OCI-LY3 (cell line): ENCODE results near the gene MAP4K2.
A peak's percentile ranks its signal among the peaks of the same experiment; 100 is the strongest.

ENCODE experiments used
- H2AFZ ChIP-seq: fragments of 200-600, 300-600 bp; shearing (Covaris generic); 2 replicates; pipeline ENCODE4 v1.6.0; 2014; ENCODE audit warnings: antibody characterized with exemption, low read depth, low read length
- H3K27ac ChIP-seq: fragments of 200-600, 300-600 bp; sonication (generic); 2 replicates; pipeline ENCODE4 v1.5.1; 2014; ENCODE audit warnings: mild to moderate bottlenecking, low read length, moderate library complexity, mixed read lengths
- H3K27me3 ChIP-seq: fragments of 200-600, 300-600 bp; sonication (generic); 2 replicates; pipeline ENCODE4 v1.6.1; 2014; ENCODE audit warnings: low read depth, low read length, mixed read lengths
- H3K36me3 ChIP-seq: fragments of 200-600, 300-600 bp; sonication (generic); replicated peaks from 2 replicates; pipeline ENCODE3; 2014; ENCODE audit warnings: low read depth, low read length, mixed read lengths
- H3K4me1 ChIP-seq: fragments of 300-600, 200-600 bp; sonication (generic); 2 replicates; pipeline ENCODE4 v1.6.1; 2014; ENCODE audit warnings: low read length, mixed read lengths
- H3K4me2 ChIP-seq: fragments of 200-600, 300-600 bp; sonication (generic); 2 replicates; pipeline ENCODE4 v1.6.1; 2014; ENCODE audit warnings: low read length, mixed read lengths
- H3K4me3 ChIP-seq: fragments of 300-600, 200-600 bp; sonication (generic); 2 replicates; pipeline ENCODE4 v1.5.1; 2014; ENCODE audit warnings: antibody characterized with exemption, mild to moderate bottlenecking, low read length, moderate library complexity
- H3K79me2 ChIP-seq: fragments of 300-600, 200-600 bp; shearing (Covaris generic); 2 replicates; pipeline ENCODE4 v1.6.1; 2014; ENCODE audit warnings: mild to moderate bottlenecking, low read length, mixed read lengths
- H3K9ac ChIP-seq: fragments of 300-600, 200-600 bp; shearing (Covaris generic); 2 replicates; pipeline ENCODE4 v1.6.0; 2014; ENCODE audit warnings: mild to moderate bottlenecking, low read length, moderate library complexity
- H3K9me3 ChIP-seq: fragments of 200-600, 300-600 bp; shearing (Covaris generic); 2 replicates; pipeline ENCODE4 v1.6.1; 2014; ENCODE audit warnings: low read length, mixed read lengths; ENCODE audit not compliant: insufficient read depth
- H4K20me1 ChIP-seq: fragments of 200-600, 300-600 bp; sonication (generic); 2 replicates; pipeline ENCODE4 v1.6.1; 2016; ENCODE audit warnings: low read length, mixed read lengths; ENCODE audit not compliant: insufficient read depth
- EZH2phosphoT487 ChIP-seq: fragments of 200-600 bp; shearing (Covaris generic); IDR thresholded peaks from 2 replicates; pipeline ENCODE4 v1.6.1; 2018; ENCODE audit warnings: antibody characterized with exemption, mixed run types, low read depth
- TF ChIP-seq, protein P1 (sequence below): fragments of 200-600, 300-600 bp; sonication (generic); IDR thresholded peaks from 2 replicates; pipeline ENCODE4 v1.5.1; 2014; ENCODE audit warnings: antibody characterized with exemption, low read length, low read depth

Gene MAP4K2

DNA sequence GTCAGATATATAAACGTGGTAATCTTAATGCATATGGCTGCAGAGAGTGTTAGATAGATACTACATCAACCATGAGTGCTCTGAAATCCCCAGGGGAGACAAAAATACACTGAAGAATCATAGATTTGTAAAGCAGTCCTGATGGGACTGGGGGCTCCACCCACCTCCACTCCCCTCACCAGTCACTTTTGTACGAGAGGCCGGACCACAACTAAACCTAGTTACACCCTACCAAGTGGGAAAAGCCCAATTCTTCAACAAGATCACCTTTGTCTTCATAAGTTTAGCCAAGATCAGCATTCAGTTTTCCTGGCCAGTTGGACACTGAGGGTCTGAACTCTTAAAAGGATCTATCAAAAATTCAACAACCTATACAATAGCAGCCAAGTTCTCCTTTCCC, 26.1 kb downstream of the MAP4K2 start:
- Histone ChIP-seq H3K9me3 (no peaks in the 10 kb centered on the region), H3K4me1 (peaks cover 59% of the 10 kb centered on the region), H3K36me3 (peaks cover 56% of the 10 kb centered on the region), H3K27ac (peak overlapping the region; percentile 49), H2AFZ (no peak overlapping the region), H3K79me2 (peaks cover 69% of the 10 kb centered on the region), H3K27me3 (no peaks in the 10 kb centered on the region), H3K9ac (peak overlapping the region; percentile 85), H3K4me2 (peak overlapping the region; percentile 98), H3K4me3 (peak overlapping the region; percentile 91), H4K20me1 (peaks cover 53% of the 10 kb centered on the region)
- TF ChIP-seq EZH2phosphoT487, result no peak
- TF ChIP-seq, protein P1, sequence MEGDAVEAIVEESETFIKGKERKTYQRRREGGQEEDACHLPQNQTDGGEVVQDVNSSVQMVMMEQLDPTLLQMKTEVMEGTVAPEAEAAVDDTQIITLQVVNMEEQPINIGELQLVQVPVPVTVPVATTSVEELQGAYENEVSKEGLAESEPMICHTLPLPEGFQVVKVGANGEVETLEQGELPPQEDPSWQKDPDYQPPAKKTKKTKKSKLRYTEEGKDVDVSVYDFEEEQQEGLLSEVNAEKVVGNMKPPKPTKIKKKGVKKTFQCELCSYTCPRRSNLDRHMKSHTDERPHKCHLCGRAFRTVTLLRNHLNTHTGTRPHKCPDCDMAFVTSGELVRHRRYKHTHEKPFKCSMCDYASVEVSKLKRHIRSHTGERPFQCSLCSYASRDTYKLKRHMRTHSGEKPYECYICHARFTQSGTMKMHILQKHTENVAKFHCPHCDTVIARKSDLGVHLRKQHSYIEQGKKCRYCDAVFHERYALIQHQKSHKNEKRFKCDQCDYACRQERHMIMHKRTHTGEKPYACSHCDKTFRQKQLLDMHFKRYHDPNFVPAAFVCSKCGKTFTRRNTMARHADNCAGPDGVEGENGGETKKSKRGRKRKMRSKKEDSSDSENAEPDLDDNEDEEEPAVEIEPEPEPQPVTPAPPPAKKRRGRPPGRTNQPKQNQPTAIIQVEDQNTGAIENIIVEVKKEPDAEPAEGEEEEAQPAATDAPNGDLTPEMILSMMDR, result no peak

DNA sequence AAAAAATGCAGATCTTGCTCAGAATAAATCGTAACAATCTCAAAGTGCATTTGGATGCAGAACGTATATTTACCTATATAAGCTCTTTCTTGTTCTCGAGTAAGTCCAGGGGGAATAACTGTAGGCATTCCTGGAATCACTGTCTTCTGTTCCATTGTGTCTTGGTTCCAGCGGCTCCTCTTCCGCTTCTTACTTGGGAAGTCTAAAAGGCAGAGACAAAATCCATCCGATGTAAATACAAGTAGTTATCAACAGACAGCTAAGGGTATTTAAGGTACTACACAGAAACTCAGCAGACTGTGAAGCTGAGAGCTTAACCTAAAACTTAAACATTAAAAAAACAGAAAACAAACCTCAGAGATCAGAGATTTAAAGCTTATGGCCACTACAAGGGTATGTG, 26.6 kb downstream of the MAP4K2 start:
- Histone ChIP-seq H2AFZ (no peak overlapping the region), H3K27me3 (no peaks in the 10 kb centered on the region), H3K9me3 (no peaks in the 10 kb centered on the region), H4K20me1 (peaks cover 58% of the 10 kb centered on the region), H3K4me3 (peak overlapping the region; percentile 91), H3K79me2 (peaks cover 73% of the 10 kb centered on the region), H3K4me1 (peaks cover 63% of the 10 kb centered on the region), H3K36me3 (peaks cover 60% of the 10 kb centered on the region), H3K4me2 (peak overlapping the region; percentile 98), H3K9ac (peak overlapping the region; percentile 85; the same call in 1 of the 2 replicates), H3K27ac (peak overlapping the region; percentile 49; the same call in 1 of the 2 replicates)
- TF ChIP-seq EZH2phosphoT487, result no peak
- TF ChIP-seq, protein P1, result no peak

DNA sequence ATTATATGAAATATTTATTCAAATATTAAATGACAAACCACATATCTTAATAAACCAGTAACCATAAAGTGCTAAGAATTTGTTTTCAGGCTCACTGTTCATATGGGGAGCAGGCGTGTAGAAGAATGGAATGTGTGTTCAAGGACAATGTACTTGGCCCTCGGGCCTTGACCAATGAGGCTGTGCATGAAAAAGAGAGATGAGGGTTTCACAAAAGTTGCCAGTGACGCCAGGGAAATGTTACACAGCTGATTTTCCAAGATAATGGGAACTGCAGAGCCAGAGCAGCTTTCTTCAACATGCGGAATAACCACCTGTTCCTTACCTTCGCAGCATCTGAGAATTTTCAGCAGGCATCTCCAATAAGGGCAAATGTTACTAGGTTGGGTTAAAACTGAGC, 28.9 kb downstream of the MAP4K2 start:
- Histone ChIP-seq H3K9me3 (no peaks in the 10 kb centered on the region), H3K27me3 (no peaks in the 10 kb centered on the region), H3K36me3 (peaks cover 79% of the 10 kb centered on the region), H3K79me2 (peaks cover 91% of the 10 kb centered on the region), H4K20me1 (peaks cover 81% of the 10 kb centered on the region), H3K4me2 (no peak overlapping the region), H2AFZ (no peak overlapping the region), H3K4me3 (no peak overlapping the region), H3K9ac (no peak overlapping the region), H3K27ac (peak overlapping the region; percentile 90; the same call in 1 of the 2 replicates), H3K4me1 (peaks cover 61% of the 10 kb centered on the region)
- TF ChIP-seq EZH2phosphoT487, result no peak
- TF ChIP-seq, protein P1, result no peak

DNA sequence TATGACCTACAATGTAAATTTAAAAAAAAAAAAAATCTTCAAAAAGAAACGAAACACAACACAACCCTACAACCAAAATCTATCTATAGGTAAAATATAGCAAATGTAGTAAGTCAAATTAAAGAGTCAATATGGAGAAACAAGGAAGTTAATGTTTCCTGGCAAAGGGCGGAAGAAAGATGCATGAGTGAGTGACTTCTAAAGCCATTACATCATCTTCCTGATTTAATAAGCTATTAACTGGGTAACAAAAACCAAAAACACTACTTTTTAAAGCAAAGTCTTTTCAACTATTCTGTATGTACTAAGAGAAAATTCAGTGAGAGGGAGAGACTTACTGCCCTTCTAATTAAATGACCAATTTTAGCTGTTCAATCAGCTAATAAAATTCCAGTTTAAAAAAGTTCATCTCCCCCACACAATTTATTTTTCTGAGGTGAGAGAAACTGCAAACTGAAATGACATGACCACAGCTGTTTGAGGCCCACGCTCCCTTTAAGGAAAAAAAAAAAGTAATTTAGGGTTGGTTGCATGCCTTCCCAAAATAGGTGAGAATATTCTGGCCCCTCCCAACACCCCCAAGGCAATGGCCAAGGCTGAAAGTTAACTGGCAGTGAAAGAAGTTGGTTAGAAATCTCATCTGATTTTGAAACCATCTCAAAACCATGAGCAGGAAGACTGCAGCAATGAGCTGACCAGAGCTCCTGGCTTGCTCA, 30.6 kb downstream of the MAP4K2 start:
- Histone ChIP-seq H3K27ac (peak overlapping the region; percentile 90), H4K20me1 (peaks cover 96% of the 10 kb centered on the region), H3K36me3 (peaks cover 95% of the 10 kb centered on the region), H3K27me3 (no peaks in the 10 kb centered on the region), H3K9ac (peak overlapping the region; percentile 61), H3K4me1 (peaks cover 61% of the 10 kb centered on the region), H3K4me2 (peak overlapping the region; percentile 74), H2AFZ (no peak overlapping the region), H3K9me3 (no peaks in the 10 kb centered on the region), H3K4me3 (peak overlapping the region; percentile 60), H3K79me2 (peaks cover 98% of the 10 kb centered on the region)
- TF ChIP-seq, protein P1, result no peak
- TF ChIP-seq EZH2phosphoT487, result no peak
